Activated gamma-delta T cell (primary cell): Measurements from ENCODE around the gene VAV2.

Source experiments
- DNase-seq: peaks from one replicate; lab custom pipeline; 2025; lab: John Stamatoyannopoulos, UW

Gene VAV2

GRCh38 chr9:133875131-133875530 is 117.0 kb downstream of the VAV2 start:
- DNase-seq, result no peak

GRCh38 chr9:133874659-133875058 is 117.5 kb downstream of the VAV2 start:
- DNase-seq, result no peak

GRCh38 chr9:133874060-133874657 is 118.0 kb downstream of the VAV2 start:
- no peak for DNase-seq

GRCh38 chr9:133873461-133873891 is 118.6 kb downstream of the VAV2 start:
- no peak for DNase-seq

GRCh38 chr9:133873009-133873408 is 119.1 kb downstream of the VAV2 start:
- DNase-seq, result no peak

GRCh38 chr9:133870598-133871595 is 121.2 kb downstream of the VAV2 start:
- DNase-seq, result no peak

- no peak for DNase-seq
Observed at GRCh38 chr9:133869674-133870405, 122.3 kb downstream of the VAV2 start.

- no peak for DNase-seq
Observed at GRCh38 chr9:133868203-133868602, 123.9 kb downstream of the VAV2 start.

- DNase-seq, result no peak
Observed at GRCh38 chr9:133866946-133867345, 125.2 kb downstream of the VAV2 start.

GRCh38 chr9:133864011-133864410 is 128.1 kb downstream of the VAV2 start:
- no peak for DNase-seq

- DNase-seq, result no peak
Observed at GRCh38 chr9:133863257-133863592, 128.9 kb downstream of the VAV2 start.

- DNase-seq, result no peak
Observed at GRCh38 chr9:133862585-133863256, 129.4 kb downstream of the VAV2 start.

GRCh38 chr9:133861692-133862091 is 130.4 kb downstream of the VAV2 start:
- no peak for DNase-seq

GRCh38 chr9:133861086-133861485 is 131.0 kb downstream of the VAV2 start:
- DNase-seq, result no peak

- no peak for DNase-seq
Observed at GRCh38 chr9:133858771-133859170, 133.4 kb downstream of the VAV2 start.

- no peak for DNase-seq
Observed at GRCh38 chr9:133857639-133858038, 134.5 kb downstream of the VAV2 start.

GRCh38 chr9:133856798-133857197 is 135.3 kb downstream of the VAV2 start:
- DNase-seq, result no peak

GRCh38 chr9:133855802-133856521 is 136.2 kb downstream of the VAV2 start:
- no peak for DNase-seq

GRCh38 chr9:133855371-133855770 is 136.8 kb downstream of the VAV2 start:
- no peak for DNase-seq

- DNase-seq, result no peak
Observed at GRCh38 chr9:133854765-133855164, 137.4 kb downstream of the VAV2 start.

- DNase-seq, result no peak
Observed at GRCh38 chr9:133854048-133854447, 138.1 kb downstream of the VAV2 start.
